Measurements from ENCODE around the gene DOCK1. TPM values are rescaled to one million over a fixed set of nuclear protein-coding genes. Genes with fewer than 3 reads are reported as not detected.

Gene DOCK1
- total RNA-seq, 1 donor from 2014 or later: 56.1 TPM

DNA sequence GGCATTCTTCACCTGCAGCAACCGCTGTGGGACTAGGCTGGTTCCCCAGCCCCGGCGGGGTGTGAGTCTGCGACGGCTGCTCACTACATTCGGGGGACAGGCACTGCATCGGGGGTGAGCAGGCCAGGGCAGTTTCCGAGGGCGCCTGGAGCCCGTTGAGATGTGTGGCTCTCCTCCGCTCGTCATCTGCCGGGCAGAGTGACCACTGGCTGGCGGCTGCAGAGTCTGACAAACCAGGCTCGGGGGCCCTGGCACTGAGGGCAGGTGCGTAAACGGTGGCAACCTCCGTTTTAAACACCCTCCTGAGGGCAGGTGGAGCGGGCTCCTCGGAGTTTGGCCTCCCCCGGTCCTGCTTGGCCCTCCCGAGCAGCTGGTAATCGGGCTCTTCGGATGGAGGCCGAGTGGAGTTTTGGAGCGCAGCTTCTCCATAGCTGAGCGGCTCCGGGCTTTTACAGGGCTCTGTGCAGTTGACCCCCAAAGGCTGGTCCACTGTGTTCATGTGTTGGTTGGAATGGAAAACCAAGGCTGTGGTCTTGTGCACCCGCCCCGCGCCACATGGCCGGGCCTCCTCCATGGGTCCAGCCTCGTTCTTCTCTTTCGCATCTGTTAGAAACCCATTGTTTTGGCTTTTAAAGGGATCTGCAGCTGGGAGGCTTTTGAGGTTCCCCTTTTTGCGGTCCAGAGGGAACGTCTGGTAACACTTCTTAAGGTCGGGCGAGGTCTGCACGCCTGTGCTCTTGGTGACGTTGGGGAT, 270.3 kb downstream of the DOCK1 start:
- DNase-seq (ENCODE audit: low spot score): no peak

DNA sequence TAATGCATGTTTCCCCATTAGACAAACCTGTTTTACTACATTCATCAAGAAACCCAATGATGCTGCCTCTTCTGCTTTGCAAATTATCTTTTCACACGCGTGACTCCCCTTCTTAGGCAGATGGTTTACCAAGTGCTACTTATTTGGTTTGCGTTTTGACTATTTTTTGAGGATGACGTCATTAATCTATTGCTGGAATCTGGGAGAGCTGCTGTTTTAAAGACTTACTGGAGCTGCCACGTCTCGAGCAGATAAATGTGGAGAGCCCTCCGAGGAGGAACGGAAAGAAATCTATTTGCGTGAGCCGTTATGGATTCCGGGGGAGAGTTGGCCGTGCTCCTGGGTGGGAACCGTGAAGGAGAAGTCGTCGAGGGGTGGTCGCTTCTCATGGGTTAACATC, 271.4 kb downstream of the DOCK1 start:
- DNase-seq (ENCODE audit: low spot score): no peak

DNA sequence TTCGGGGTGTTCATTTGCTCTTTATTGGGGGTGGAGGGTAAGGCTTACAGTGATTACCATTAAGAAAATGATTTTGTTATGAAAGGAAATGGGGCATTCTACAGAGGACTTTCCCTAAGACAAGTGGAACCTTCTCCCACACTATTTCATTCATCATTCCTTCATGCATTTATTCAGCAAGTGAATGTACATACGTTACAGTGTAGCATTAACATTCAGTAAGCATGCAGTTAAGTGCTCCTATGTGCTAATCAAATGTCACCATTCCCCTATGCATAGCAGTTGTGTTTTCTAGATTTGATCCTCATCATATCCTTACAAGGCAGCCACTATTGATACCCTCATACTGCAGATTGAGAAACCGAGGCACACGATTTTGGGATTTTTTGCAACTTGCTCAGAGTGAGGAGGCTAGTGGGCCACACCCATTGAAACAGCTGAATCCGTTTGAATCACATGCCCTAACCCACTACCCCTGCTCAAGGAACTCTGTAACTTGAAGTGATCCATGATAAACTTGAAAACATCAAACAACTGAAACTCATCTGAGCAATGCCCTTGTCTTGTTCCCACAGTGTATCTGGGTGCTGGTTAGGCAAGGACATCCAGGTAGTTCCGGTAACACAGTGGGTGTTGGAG, 274.5 kb downstream of the DOCK1 start:
- no peak for DNase-seq (ENCODE audit: low spot score)

DNA sequence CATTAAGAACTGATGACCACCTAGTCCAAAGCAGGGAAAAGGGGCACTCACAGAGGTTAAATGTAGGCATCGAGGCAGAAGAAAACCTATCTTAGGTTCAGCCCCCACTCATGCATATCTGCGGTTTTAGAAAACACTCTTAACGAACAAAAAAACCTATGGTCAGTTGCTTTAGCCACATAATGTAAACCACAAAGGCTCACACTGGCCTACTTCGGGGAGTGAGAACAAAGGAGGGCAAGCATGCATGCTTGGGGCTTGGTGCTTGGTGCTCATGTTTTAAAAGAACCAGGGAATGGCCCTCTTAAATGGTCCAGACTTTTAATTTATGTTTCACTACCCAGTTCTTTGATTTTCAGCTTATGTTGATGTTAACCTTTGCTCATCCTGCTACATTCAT, 276.9 kb downstream of the DOCK1 start:
- DNase-seq (ENCODE audit: low spot score): no peak

DNA sequence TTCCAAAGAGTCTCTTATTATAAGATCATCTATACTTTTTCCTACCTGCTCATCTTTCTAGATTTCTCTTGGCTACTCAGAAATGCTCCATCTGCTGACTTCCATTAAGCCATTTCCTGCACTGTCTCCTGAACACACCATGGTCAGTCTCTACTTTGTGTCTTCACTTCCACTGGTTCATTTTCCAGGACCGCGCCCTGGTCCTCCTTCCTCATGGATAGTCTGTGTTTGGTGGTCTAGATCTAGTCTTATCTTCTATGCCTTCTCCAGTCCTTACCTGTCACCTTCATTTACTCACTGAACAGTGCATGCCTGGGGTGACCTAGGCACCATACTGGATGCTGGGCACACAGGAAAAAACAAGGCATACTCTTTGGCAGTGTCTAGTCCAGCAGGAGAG, 279.4 kb downstream of the DOCK1 start:
- no peak for DNase-seq (ENCODE audit: low spot score)

DNA sequence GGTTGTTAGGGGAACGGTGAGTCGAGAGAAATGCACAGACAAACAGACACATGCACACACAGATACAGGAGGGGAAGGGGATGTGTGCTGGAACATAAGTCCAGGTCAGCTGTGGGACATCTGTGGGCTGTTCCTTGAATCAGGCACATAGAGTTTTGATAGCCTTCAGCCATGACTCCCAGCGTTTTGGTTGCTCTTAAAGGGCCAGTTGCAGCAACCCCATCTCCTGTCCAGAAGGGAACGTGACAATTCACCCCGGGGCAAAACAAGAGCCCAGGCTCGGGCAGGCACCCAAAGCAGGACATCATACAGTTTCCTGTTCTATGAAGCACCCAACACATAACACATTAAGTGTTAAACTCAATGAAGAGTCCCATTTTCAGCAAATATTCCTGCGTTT, 281.6 kb downstream of the DOCK1 start:
- DNase-seq (ENCODE audit: low spot score): no peak

DNA sequence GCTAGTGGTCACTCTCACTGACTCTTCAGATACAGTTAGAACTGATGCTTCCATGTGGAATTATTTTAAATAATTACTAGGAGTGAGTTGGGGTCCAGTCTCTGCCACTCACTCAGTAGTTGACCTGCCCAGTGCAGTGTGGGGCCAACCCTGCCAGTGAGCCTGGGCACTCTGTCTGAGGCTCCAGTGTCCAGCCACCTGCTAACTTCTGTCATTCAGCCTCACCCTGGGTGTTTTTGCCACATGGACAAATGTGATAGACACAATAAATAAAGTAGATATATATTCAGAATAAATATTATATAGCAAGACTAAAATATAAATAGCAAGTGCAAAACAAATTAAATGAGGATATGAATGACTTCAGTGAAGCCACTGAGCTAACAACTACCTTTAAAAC, 284.0 kb downstream of the DOCK1 start:
- DNase-seq (ENCODE audit: low spot score): no peak

DNA sequence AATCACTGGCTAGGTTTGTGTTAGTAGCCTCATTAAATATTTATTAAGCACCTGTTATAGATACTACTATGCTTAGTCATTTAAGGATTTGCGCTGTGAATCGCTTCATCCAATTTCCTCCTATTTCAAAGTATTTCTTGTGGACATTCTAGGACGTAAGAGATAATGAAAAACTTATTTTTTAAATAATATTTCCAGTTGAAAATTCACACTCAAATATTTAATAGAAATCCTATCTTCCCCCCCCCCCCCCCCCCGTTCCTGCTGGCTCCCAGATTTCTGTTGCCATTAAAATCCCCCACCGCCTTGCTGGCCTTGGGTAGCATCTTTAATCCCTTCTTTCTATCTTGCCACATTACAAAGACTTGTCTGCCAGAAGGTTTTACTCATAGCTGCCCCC, 285.2 kb downstream of the DOCK1 start:
- no peak for DNase-seq (ENCODE audit: low spot score)

DNA sequence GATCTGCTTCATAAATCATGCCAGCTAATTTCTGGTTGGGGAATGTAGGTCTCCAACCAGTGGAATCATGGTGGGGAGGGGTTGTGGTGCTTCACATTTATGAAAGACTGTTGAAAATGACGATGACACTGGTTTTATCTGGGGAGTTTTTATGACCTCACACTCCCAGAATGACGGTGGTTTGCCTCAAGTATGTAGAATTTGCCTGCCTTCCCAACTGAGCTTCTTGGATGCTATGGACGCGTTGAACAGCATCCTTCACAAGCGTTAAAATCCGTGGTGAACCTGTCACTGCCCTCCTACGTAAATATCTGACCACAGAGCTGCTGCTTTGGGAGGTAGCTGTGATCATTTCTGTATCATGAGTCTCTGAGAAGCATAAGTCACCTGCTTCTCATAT, 287.9 kb downstream of the DOCK1 start:
- no peak for DNase-seq (ENCODE audit: low spot score)

DNA sequence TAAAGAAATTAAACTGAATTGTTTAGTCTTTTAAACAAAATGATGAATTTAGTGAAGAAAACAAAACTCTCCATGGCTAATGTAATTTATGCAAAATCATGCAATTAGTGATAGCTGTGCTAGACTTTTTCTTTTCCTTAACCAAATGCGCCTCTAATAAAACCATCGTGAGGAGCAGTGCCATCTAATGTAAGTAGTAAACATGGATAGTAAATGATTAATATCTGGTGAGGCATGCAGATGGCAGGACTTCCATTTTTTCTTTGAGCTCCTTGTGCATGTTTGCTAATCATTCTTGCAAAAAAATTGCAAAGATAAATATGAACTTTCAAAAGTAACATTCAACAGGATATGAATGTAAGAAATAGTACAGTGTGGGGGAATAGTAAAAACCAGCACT, 288.9 kb downstream of the DOCK1 start:
- no peak for DNase-seq (ENCODE audit: low spot score)

DNA sequence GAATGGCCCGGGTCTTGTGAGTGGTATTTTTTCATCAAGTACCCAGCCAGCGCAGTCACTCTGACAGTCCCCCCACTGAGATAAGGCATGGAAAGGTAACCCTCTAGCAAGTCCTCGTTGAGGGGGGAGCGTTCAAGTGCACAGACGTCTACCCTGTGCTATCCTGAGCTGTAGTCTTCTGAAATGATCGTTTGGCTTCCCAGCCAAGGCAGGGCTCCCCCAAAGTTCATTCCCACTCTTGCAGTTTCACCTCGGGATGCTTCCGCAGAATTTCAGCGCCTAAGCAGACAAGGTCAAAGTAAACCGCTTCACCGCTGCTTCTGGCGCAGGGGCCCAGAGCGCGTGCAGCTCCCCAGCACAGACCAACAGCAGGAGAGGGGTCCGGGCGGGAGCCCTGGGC, 289.4 kb downstream of the DOCK1 start:
- DNase-seq (ENCODE audit: low spot score): no peak

DNA sequence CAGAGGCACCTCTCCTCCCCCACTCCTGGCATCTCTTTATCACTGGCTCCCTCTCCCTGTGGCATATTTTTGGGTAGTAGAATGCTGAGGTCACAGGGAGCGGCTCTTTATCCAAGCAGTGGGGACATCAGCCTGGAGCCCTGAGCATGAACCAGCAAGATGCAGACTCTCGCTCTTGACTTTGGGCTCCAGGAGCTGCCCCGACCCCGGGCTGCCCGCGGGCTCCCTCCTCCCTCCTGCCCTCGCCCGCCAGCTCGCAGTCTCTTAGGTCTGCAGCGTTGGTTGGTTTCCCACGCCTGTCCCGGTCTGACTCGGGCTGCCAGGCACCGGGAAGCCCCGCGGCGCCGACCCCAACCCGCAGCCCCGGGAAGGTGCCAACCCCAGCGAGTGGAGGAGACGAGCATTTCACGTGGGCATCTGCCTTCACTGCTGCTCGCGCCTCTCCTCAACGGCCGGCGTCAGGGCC, 289.8 kb downstream of the DOCK1 start:
- DNase-seq (ENCODE audit: low spot score): no peak

DNA sequence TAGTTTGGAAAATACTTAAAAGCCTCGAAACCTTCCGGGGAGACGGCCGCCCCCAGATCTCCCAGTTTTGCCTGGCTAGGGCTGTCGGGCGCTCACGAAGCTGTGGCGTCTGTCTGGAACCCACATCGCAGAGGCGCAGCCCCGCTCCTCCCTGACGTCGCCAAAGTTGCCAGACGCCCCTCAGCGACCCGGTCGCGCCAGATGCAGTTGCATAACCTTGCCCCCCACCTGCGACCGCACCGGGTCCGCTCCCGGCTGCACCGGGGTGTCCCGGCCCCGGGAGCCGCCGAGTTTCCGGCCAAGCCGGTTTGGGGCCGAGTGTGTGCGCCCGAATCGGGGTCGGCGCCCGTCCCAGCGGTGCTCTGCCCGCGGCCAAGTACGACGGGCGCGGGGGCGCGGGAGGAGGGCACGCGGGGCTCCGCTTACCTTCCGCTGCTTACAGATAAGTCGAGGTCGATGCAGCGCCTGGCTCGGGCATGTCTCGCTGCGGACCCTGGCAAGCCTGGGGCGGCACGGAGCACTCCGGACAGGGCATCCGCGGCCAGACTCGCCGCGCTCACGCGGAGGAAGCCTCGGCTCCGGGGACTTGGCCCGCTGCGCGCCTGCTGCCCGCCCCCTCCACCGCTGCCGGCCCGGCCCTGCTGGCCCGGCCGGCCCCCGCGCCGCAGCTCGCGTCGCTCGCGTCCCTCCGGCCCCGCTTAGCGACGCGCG, 290.5 kb downstream of the DOCK1 start:
- DNase-seq (ENCODE audit: low spot score): no peak

DNA sequence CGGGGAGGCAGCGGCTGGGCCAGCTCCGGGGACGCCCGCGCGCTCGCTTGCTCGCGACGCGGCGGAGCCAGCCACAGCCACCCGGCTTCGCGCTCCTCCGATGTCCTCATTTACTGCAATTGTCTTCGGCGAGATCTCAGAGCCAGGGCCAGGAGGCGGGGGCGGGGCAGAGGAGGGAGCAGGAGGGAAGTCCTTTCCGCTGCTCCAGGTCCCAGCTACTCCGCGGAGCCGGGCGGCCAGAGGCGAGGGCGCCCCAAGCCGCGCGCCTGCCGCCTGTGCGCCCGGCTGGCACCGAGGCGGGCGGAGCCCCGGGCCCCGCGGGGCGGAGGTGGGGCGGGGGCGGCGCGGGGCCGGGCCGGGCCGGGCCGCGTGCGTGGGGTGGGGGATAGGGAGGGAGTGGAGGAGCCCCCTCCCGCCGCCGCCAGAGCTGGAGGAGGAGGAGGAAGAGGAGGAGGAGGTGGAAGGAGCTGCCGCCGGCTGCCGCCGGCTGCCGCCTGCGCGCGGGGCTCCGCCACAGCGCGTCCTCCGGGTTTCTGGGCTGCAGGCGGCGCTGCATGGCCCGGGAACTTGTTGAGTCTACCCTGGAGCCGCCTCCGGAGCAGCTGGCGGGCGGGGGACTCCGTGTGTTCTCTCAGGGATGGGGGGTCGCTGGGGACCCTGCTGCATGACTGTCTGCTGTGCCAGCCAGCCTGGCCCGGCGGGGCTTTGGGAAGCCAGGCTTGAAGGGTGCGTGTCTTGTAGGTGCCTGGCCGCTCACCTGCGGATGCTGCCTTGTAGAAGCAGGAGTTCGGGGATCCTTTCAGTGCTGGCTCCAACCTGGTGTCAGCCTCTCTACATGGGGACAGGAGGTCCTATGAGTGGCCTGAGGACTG, 291.3 kb downstream of the DOCK1 start, which contains the start of gene INSYN2A:
Gene INSYN2A (minus strand): TSS at position 310 of the 872 bp plus-strand sequence. CDS start 20,196 bp downstream, outside the sequence.
- DNase-seq (ENCODE audit: low spot score): peak; percentile 47

DNA sequence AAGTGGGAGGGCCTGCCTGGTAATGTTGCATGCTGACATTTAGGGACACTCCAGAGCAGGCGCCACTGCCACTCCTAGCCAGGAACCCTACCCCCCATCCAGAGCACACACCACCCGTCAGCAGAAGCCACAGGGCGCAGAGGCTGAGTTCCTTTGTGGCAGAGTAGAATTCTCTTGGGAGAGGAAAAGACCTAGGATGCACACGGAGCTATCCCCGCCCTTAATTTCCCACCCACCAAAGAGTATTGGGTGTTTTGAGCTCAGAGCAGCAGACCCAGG, 291.9 kb downstream of the DOCK1 start:
- DNase-seq (ENCODE audit: low spot score): no peak

DNA sequence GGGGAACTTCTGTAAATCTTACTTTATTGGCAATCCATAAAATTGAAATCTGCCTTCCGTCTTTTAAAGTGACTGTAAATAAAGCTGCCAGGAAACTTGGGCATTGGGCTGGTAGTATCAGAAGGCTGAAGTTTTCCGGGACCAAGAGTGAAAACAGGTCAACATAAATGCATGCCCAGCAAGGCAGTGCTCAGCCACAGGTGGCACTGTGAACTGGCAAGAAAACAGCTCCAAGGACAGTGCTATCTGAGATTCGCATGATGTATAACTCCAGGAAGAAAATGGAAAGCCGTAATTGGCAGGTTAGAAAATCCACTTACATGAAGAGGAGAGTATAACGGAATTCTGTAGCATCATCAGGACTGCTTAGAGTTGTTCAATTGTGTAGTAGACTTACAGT, 293.1 kb downstream of the DOCK1 start:
- no peak for DNase-seq (ENCODE audit: low spot score)

DNA sequence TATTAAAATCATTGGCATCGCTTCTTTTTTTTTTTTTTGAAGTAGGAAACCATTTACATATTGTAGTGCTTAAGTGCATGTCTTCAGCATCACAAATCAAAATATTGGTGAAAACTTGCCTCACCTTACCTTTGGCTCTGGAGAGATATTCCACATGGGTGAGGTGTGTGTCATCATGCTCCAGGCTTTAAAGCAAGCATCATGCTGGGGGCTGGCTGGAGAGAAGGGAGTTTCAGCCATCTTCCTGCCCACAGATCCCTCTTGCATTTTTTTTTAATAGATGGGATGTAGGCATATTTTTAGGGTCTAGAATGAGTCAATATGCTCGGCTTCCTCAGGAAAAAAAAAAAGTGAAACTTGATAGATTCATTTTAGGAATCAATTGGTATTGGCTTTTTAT, 293.5 kb downstream of the DOCK1 start:
- no peak for DNase-seq (ENCODE audit: low spot score)

DNA sequence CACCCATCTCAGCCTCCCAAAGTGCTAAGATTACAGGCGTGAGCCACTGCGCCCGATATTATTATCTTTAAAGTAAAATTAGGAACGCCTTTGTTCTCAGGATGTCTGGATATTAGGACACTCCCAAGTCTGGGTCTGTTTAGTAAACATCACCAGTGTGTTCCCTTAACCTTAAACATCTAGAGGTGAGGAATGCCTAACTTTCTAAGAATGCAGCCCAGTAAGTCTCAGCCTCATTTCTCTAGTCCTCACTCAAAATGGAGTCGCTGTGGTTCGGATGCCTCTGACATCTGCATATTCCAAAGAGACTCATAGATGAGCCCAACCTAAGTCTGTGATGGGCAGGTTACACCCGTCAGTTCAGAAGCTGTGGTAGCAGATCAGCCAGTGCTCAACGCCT, 295.4 kb downstream of the DOCK1 start:
- no peak for DNase-seq (ENCODE audit: low spot score)

DNA sequence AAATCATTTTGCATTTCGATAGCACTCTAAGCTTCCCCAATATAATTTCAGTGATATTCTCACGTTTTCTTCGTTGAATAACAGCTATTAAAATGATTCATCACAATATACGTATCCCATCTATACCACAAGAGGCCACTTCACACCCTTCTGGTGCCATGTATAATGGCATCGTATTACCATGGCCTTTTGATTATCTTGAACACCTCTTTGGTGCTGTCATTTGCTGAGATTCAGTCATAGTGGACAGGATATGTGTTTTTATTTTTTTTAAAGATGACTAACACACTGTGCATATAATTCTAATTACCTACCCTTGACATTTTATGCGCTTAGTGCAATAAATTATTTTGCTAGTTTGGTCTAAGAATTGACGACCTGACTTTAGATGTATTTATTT, 297.8 kb downstream of the DOCK1 start:
- DNase-seq (ENCODE audit: low spot score): no peak

DNA sequence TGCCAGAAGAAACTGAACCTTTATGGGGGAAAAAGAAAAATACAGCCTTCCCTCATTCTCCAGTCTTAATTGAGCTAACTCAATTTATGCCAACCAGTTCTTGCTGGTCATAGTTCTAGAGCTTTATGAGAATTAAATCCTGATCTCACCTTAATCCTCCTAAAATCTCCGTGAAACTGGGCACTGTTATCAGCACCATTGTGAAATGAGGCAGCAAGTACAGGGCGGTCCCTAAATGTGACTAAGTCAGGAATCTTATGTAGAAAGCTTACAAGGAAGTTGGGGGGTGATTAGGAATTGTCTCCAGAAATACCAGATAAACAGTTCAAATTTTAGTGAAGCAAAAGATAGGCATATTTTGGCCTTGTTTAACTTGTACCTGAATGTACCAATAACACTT, 301.9 kb downstream of the DOCK1 start:
- DNase-seq (ENCODE audit: low spot score): no peak

DNA sequence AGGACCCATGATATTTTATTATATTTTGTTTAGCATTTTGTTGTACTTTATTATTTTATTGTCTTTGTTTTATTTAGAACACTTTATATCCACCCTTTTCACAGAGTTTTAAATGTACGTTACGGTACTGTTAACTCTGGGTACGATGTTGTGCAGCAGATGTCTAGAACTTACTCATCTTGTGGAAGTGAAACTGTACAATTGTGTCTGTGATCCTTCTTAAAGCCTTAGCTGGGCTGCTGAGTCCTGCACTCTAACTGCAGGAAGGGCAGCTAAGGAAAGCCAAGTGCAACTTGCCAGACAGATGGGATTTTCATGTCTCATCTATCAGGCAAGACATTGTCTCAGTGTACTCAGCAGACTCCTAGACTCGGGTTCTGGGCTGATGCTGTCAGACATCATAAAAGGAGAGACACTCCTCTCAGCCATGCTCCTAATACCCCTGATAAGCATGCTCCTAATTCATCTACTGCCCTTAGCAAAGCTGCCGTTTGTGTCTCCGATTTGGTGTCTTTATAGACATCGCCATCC, 305.8 kb downstream of the DOCK1 start:
- peak; percentile 86 for DNase-seq (ENCODE audit: low spot score)

DNA sequence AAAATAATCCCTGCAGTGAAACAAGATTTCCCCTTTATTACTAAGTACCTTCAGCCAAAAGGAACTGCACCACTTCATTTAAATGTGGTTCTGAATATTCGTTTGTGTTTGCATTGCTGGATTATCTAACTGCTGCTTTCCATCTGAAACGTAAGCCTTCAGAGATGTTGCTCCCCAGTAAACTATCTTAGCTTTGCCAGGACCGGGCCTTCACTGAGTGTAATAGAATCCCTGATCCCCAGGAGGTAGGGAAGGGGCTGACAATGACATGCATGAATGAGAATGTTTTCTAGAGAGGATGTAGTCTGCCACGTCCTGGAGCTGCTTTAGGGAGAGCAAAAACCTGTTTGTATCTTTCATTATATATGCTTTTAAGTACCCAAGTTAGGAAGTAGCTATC, 310.6 kb downstream of the DOCK1 start:
- no peak for DNase-seq (ENCODE audit: low spot score)

Data from umbilical cord (tissue), 2 donors.